ENCODE results near the gene PPFIA2.

- TF ChIP-seq POLR2A (IDR thresholded peaks at IDR 0.05) (no peak), POLR2AphosphoS5 (IDR thresholded peaks at IDR 0.05) (no peak), CTCF (IDR thresholded peaks at IDR 0.05) (no peak), EP300 (IDR thresholded peaks at IDR 0.05; ENCODE audit: low read depth) (no peak)
Observed at GRCh38 chr12:81327425-81327824, 431.7 kb downstream of the PPFIA2 start.
